IPS-18c (cell line): ENCODE measurements around the gene TATDN2.

ENCODE experiments used
- H3K4me3 ChIP-seq: 2 replicates; pipeline ENCODE4 v1.7.0; 2013; ENCODE audit warnings: low read depth, mild to moderate bottlenecking, low read length, moderate library complexity; ENCODE audit not compliant: insufficient read depth
- H3K9me3 ChIP-seq: one replicate; pipeline ENCODE4 v1.6.1; 2013; ENCODE audit warnings: mild to moderate bottlenecking, low read length, moderate library complexity; ENCODE audit not compliant: control insufficient read depth, insufficient read depth

The TATDN2 gene

DNA sequence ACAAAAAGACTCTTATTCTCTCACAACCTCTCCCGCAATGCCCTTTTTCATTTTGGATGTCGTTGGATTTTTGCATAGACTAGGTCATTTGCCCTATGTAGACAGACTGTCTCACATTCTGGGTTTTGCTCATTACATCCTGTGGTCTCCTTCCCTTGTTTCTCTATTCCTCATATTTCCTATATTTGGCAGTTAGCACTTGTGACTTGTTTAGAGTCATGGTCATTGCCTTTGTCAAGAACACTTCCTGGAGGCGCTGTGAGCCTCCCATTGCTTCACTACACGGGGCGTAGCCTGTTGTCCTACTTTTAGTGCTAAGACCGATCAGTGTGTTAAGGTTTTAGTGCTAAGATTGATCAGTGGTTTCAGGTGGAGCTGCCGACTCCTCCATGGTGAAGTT is 16.1 kb upstream of the TATDN2 start:
- H3K9me3 ChIP-seq, result no peaks in the 10 kb centered on the region
- no peak overlapping the region for H3K4me3 ChIP-seq

DNA sequence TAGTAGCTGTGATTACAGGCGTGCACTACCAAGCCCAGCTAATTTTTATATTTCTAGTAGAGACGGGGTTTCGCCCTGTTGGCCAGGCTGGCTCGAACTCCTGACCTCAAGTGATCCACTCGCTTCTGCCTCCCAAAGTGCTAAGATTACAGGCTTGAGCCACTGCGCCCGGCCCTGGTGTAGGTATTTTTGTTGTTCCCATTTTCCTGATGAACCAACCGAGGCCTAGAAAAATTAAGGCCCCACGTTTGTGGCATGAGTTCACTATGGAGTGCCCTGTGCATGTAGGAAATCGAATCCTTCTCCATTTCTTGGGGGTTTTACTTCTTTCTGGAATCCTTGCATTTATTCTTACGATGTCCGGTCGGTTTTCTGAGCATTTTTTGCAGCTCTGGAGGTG is 14.3 kb upstream of the TATDN2 start:
- Histone ChIP-seq H3K9me3 (no peaks in the 10 kb centered on the region), H3K4me3 (no peak overlapping the region)

DNA sequence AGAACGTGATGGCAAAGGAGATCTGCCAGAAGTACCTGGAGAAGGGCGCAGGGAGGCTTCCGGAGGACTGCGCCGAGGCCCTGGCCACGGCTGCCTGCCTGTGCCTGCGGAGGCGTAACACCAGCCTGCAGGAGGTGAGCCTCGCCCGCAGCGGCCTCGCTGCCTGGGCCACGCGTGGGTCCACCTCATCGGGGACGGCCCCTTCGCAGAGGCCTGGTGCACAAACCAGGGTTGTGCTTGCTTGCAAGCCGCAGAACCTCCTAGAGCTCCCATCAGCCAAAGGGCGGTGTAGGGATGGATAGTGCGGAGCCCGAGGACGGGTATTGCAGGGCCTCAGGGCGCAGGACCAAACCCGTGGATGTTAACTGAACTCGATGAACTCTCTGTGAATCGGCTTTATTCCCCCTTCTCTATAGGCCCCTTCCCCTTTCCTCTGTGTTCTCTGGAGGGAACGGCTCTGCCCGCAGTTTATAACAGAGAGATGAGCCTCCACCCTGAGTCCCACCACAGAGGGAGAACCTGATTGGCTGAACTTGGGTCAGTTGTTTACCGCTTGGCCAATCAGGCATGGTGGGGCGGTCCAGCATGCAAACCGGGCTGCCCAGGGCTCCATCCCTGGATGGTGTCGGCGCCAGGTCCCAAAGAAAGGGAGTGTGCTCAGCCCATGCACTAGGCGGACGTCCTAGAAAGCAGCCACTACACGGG is 13.6 kb upstream of the TATDN2 start:
- H3K9me3 ChIP-seq, result no peaks in the 10 kb centered on the region
- no peak overlapping the region for H3K4me3 ChIP-seq

DNA sequence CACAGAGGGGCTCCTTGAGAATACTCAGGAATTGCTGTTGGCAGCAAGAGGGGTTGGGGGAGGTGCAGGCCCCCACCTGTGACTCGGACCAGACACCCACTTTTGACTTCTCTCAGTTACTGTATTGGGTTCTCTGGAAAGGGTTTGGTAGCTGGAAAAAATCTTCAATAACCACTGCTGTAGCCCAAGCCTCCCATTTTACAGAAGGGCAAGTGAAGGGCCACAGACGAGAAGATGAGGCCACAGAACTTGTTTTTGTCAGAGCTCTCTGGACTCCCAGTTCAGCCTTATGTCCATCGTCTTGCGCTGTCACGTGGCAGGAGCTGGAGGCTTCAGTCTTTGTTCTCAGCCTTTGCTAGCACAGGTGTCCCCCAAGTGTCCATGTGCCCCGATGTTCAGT is 12.7 kb upstream of the TATDN2 start:
- H3K9me3 ChIP-seq, result no peaks in the 10 kb centered on the region
- H3K4me3 ChIP-seq, result no peak overlapping the region

DNA sequence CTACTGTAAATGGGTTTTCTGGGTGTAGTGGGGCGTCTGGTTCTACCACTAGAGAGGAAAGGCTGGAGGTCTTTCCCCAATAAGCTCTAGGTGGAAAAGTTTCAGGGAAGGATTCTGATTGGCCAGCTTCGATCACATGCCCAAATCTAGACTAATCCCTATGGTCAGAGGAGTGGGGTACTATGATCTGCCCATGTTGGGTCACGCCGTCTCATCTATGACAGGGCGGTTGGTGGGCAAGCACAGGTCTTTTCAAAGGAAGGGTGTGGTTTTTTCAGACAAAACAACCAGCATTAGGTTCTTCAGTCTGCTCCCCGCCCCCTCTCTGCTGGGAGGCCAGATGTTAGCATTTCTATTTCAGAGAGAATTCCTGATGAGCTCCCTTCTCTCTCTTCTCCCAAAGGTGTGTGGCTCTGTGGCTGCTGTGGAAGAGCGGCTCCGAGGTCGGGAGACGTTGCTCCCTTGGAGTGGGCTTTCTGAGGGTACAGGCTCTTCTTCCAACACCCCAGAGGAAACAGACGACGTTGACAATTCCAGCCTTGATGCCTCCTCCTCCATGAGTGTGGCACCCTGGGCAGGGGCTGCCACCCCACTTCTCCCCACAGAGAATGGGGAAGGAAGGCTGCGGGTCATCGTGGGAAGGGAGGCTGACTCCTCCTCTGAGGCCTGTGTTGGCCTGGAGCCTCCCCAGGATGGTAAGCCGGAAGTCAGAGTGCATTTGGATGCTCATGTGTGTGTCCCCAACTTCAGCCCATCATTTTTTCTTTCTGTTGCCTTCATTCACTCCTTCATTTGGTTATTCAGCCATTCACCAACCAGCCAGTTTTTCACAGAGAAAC is 9.7 kb upstream of the TATDN2 start:
- Histone ChIP-seq H3K9me3 (no peaks in the 10 kb centered on the region), H3K4me3 (no peak overlapping the region)

DNA sequence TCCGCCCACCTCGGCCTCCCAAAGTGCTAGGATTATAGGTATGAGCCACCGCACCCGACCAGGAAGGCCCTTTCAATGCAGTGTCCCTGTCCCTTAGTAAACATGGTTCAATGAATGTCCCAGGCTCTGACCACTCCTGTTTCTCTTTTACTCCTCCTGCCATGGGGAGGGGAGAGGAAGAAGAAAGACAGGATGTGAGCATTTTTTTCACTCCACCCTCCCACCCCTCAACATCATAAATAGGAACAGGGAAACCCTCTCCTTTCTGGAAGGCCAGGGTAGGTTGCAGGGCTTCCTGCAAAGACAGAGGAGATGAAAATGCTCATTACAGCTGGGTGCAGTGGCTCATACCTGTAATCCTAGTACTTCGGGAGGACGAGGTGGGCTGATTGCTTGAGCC is 7.5 kb upstream of the TATDN2 start:
- Histone ChIP-seq H3K9me3 (peaks cover 2% of the 10 kb centered on the region), H3K4me3 (no peak overlapping the region)

DNA sequence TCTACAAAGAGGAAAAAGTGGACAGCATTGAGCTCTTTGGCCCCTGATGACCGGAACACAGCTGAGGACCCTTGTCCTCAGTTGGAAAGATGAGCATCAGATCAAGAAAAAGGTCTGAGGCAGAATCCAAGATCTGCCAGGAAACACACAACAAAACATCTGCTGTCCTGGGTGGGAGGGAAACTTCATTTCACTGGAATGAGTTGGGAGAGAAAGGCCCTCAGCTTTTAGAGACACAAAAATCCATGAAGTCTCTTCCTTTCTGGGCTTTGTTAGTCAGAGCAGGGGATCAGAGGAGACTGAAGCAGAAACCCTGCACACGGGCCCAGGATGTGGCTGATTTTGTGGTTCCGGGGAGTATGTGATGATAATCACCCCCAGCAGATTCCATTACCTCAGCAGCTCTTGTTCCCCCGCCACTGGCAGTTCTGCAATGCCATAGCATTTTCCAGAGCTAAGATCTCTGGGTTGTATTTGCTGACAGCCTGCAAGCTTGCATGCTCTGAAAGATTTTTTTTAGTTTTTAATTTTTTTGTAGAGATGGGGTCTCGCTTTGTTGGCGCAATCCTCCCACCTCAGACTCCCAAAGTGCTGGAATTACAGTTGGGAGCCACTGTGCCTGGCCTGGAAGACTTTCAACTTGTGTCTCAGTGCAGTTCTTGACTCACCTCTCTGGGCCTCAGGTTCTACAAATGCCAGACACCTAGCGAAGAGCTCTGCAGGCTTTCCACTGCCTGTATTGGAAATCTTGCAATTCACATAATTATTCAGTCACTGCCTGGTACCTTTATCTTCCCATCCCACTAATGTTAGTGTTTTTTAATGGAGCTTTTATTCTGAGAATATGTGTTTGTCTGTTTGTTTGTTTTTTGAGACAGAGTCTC is 5.8 kb upstream of the TATDN2 start:
- H3K4me3 ChIP-seq, result no peak overlapping the region
- H3K9me3 ChIP-seq, result peaks cover 2% of the 10 kb centered on the region

DNA sequence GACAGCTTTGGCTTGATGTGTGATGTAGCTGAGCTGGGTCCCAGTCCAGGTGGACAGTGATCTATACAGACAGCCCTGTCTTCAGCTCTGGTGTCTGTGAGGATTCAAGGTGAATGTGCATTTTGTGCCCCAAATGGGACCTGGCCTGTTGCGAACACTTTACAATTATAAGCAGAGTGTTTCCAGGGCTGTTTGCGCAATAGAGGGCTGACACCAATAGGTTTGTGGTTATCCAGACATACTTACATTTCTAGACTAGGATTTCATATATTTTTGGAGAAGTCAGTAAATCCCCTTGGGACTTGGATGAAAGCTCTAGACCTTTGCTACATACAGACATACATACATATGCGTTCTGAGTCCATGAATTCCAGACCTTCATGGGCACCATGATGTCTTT is 4.2 kb upstream of the TATDN2 start:
- no peak overlapping the region for H3K4me3 ChIP-seq

DNA sequence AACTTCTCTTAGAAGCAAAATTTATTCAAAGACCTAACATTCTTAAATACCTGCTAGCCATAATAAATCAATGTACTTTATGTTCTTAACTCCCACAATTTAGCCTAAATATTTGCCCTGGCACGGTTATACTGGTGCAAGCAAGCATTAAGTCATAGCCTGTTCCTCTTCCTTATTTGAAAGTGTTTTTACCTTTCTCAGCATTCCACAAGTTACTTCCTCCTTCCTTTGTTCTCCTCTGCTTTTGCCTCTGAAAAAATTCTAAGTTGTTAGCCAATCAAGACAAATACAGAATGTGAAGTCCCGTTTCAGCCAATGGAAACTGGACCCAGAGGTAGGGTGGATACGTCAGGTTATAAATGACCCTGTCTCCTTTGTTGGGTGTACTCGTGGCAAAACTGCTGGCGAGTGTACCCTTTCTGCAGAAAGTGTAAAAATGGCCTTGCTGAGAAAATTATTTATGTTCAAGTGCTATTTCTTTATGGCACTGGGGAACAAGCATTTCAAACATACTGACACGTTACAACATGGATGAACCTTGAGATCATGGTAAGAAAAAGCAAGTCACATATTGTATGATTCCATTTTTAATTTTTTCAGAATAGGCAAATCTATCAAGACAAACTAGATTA is 3.1 kb upstream of the TATDN2 start:
- peaks cover 2% of the 10 kb centered on the region for H3K9me3 ChIP-seq
- H3K4me3 ChIP-seq, result no peak overlapping the region

More for the DNA sequence above, 4.2 kb upstream of the TATDN2 start:
- peaks cover 2% of the 10 kb centered on the region for H3K9me3 ChIP-seq

DNA sequence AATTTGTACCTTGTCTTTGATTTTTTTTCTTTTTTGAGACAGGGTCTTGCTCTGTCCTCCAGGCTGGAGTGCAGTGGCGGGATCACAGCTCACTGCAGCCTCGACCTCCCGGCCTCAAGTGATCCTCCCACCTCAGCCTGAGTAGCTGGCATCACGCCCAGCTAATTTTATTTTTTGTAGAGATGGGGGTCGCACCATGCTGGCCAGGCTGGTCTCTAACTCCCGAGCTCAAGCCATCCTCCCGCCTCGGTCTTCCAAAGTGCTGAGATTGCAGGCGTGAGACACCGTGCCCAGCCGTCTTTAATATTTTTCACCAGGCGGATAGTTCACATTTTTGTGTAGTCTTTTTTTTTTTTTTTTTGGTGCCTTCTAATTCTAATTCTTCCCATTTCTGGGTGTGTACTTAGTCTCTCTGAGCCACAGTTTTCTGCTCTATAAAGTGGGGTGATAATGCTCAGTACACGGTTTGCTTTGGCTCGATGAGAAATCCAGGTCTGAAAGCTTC is 528 bp upstream of the TATDN2 start:
- 0 out of 2 replicates have a peak overlapping the region, but pooled peaks have one; percentile 84 for H3K4me3 ChIP-seq
- peaks cover 2% of the 10 kb centered on the region for H3K9me3 ChIP-seq

DNA sequence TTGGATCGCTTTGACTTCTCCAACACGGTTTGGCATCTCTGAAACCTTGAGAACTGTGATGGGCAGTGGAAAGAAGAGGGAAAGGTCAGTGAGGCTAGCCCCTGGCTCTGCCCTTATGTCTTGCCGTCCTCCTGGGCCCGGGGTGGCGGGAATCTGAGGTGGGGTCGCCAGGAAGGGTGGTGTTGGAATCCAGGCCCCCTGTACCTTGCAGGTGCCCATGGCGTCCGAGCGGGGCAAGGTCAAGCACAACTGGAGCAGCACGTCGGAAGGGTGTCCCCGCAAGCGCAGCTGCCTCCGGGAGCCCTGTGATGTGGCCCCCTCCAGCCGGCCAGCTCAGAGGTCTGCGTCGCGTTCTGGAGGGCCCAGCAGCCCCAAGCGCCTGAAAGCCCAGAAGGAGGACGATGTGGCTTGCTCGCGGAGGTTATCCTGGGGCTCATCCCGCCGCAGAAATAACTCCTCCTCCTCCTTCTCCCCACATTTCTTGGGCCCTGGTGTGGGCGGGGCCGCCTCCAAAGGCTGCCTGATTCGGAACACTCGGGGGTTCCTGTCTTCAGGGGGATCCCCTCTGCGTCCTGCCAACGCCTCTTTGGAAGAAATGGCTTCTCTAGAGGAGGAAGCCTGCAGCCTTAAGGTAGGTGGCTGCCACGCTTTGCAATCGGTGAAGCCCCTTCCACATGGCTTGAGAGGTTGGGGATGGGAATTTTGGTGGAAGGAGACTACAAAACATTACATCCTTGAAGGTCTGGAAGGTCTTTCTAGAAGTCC is 907 bp downstream of the TATDN2 start:
- peak overlapping the region; percentile 84 for H3K4me3 ChIP-seq
- peaks cover 2% of the 10 kb centered on the region for H3K9me3 ChIP-seq

DNA sequence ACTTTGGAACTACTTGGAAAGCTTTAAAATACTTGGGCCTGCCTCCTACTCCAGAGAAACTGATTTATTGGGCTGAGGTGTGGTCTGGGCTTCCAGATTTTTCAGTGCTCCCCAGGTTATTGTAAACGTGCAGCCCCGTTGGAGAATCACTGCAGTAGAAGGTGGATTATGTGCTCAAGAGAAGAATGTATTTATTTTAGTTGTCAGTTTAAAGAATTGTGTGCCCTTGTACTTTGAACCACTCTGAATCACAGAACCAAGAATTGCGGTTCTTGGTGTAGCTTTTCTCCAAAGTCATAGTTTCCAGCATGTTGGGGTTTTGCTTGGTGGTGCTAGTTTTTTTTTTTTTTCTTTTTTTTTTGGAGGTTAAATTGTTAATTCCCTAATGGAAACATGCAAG is 1.6 kb downstream of the TATDN2 start:
- H3K9me3 ChIP-seq, result peaks cover 2% of the 10 kb centered on the region
- peak overlapping the region; percentile 84 for H3K4me3 ChIP-seq

DNA sequence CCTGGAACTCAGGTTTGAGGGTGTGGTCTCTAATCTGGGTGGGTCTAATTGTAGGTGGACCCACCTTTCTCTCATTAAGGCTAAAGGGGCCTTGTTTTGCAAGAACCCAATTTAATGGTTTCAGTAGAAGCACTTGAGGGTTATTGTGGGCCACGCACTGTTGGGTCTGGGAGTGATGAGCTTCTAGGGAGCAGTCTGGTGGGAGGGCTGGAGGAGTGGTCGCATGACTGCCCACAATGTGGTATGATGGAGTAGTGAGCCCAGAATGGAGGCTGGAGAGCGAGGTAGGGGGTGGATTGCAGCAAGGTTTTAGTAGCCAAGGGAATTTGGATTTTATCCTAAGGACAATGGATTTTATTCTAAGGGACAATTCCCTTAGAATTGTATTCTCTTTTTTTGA is 2.7 kb downstream of the TATDN2 start:
- H3K9me3 ChIP-seq, result no peaks in the 10 kb centered on the region
- H3K4me3 ChIP-seq, result no peak overlapping the region

DNA sequence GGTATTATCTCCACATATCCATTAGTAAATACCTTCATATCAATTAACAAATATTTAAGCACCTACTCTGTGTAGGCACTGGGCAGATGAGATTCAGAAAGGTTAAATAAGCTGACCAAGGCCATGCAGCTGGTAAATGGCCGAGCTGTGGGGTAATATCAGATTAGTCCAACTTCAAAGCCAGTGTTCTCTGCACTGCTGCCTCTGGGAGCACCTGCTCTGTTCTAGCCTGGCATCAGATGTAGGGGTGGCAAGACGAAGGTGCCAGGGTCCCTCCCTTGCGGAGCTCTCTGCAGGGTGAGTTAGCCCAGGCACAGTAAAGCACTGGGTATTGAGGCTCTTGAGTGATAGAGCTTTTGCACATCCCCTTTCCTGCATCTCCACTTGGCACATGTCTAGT is 5.5 kb downstream of the TATDN2 start:
- no peak overlapping the region for H3K4me3 ChIP-seq
- no peaks in the 10 kb centered on the region for H3K9me3 ChIP-seq

DNA sequence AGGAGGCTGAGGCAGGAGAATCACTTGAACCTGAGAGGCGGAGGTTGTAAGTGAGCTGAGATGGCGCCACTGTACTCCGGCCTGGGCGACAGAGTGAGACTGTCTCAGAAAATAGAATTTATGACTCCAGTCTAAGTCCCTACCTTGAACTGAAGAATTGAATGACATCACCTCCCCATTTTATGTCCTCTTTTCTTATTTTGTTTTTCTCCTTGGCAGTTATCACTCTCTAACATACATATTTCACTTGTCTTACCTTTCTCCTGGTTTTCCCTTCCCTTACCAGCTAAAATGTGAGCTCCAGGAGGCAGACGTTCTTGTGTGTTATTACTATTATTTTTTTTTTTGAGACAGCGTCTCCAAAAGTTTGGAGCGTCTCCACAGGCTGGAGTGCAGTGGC is 7.6 kb downstream of the TATDN2 start:
- Histone ChIP-seq H3K9me3 (no peaks in the 10 kb centered on the region), H3K4me3 (no peak overlapping the region)

DNA sequence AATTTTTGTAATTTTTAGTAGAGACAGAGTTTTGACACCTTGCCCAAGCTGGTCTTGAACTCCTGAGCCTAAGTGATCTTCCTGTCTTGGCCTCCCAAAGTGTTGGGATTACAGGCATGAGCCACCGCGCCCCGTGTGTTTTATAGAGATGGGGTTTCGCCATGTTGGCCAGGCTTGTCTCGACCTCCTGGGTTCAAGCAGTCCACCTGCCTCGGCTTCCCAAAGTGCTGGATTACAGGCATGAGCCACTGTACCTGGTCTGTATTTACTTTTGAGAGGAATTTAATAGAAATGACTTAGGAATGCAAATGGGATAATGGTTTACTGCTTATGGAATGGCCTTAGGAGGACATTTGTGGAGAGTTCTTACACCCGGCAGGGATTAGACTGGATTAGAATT is 10.8 kb downstream of the TATDN2 start:
- no peaks in the 10 kb centered on the region for H3K9me3 ChIP-seq
- no peak overlapping the region for H3K4me3 ChIP-seq
